ENCODE measurements around the gene NME8. TPM values are rescaled to one million over a fixed set of nuclear protein-coding genes. Genes with fewer than 3 reads are reported as not detected.

NME8 gene
- total RNA-seq, 1 experiment from 2014 or later: not detected

GRCh38 chr7:37815671-37816371 is 32.6 kb upstream of the NME8 start:
- H3K4me3 ChIP-seq (ENCODE audit: low read depth, low read length): no peak overlapping the region
- H3K9me3 ChIP-seq: no peaks in the 10 kb centered on the region
- H3K4me1 ChIP-seq: no peaks in the 10 kb centered on the region
- no peaks in the 10 kb centered on the region for H3K4me1 Mint-ChIP-seq (ENCODE audit: low read depth, unreplicated experiment)
- no peaks in the 10 kb centered on the region for H3K9me3 Mint-ChIP-seq (ENCODE audit: unreplicated experiment)
- no TSS peak for BruUV-seq (replicated peaks)
- no peaks in the 10 kb centered on the region for H3K27me3 ChIP-seq (replicated peaks; ENCODE audit: control insufficient read depth, insufficient read depth, low read length)
- intact Hi-C loops (cut with micrococcal nuclease; ENCODE audit: unreplicated experiment): no loop called here
- POLR2A ChIA-PET: no interaction called here
- no peaks in the 10 kb centered on the region for H3K36me3 Mint-ChIP-seq (ENCODE audit: insufficient read depth, unreplicated experiment)
- TF ChIP-seq, protein P1, sequence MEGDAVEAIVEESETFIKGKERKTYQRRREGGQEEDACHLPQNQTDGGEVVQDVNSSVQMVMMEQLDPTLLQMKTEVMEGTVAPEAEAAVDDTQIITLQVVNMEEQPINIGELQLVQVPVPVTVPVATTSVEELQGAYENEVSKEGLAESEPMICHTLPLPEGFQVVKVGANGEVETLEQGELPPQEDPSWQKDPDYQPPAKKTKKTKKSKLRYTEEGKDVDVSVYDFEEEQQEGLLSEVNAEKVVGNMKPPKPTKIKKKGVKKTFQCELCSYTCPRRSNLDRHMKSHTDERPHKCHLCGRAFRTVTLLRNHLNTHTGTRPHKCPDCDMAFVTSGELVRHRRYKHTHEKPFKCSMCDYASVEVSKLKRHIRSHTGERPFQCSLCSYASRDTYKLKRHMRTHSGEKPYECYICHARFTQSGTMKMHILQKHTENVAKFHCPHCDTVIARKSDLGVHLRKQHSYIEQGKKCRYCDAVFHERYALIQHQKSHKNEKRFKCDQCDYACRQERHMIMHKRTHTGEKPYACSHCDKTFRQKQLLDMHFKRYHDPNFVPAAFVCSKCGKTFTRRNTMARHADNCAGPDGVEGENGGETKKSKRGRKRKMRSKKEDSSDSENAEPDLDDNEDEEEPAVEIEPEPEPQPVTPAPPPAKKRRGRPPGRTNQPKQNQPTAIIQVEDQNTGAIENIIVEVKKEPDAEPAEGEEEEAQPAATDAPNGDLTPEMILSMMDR (IDR thresholded peaks at IDR 0.05; ENCODE audit: insufficient read depth in 1 of 2, low read depth in 1 of 2, low read length in 1 of 2, severe bottlenecking in 1 of 2, unreplicated experiment in 1 of 2): no peak
- DNase-seq: no peak
- CTCF ChIA-PET: no interaction called here
- H3K27me3 Mint-ChIP-seq (ENCODE audit: insufficient read depth, unreplicated experiment): peaks cover under 1% of the 10 kb centered on the region
- H3K27ac Mint-ChIP-seq (ENCODE audit: unreplicated experiment): no peak overlapping the region
- no peaks in the 10 kb centered on the region for H3K36me3 ChIP-seq (ENCODE audit: control insufficient read depth, insufficient read depth, low read length)
- no peak overlapping the region for H3K4me3 Mint-ChIP-seq (ENCODE audit: unreplicated experiment)

DNA sequence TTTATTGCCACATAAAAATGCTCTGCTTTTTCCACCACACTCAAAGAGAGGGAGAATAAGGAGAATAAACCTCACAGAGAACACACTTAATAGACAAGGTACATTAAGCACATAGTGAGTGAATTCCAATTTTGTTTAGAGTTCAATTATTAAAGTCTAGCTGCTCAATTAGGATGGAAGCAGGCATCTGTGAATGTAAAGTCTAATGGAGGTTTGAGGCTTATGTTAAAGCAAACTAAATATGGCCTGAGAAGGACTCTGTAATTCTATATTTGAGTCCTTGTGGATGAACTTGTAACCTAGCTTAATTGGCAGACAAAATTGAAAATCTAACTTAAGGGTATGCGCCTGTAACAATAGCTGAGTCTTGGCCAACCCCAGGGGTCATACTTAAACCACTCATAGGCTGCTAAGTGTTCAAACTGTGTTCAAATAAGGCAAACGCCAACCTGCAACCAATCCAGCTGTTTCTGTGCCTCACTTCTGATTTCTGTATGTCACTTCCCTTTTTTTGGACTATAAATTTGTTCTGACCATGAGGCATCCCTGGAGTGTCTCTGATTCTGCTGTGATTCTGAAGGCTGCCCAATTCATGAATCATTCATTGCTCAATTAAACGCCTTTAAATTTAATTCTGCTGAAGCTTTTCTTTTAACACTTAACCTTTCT is 31.3 kb upstream of the NME8 start:
- intact Hi-C loops (cut with micrococcal nuclease; ENCODE audit: unreplicated experiment): no loop called here
- H3K4me1 ChIP-seq: no peaks in the 10 kb centered on the region
- H3K9me3 Mint-ChIP-seq (ENCODE audit: unreplicated experiment): peaks cover under 1% of the 10 kb centered on the region
- no peaks in the 10 kb centered on the region for H3K36me3 ChIP-seq (ENCODE audit: control insufficient read depth, insufficient read depth, low read length)
- TF ChIP-seq, protein P1 (IDR thresholded peaks at IDR 0.05; ENCODE audit: insufficient read depth in 1 of 2, low read depth in 1 of 2, low read length in 1 of 2, severe bottlenecking in 1 of 2, unreplicated experiment in 1 of 2): no peak
- ChIA-PET POLR2A (no interaction called here), CTCF (no interaction called here)
- H3K27me3 ChIP-seq (replicated peaks; ENCODE audit: control insufficient read depth, insufficient read depth, low read length): no peaks in the 10 kb centered on the region
- no TSS peak for BruUV-seq (replicated peaks)
- no peak overlapping the region for H3K4me3 Mint-ChIP-seq (ENCODE audit: unreplicated experiment)
- no peak for DNase-seq
- no peak overlapping the region for H3K27ac Mint-ChIP-seq (ENCODE audit: unreplicated experiment)
- no peak overlapping the region for H3K4me3 ChIP-seq (ENCODE audit: low read depth, low read length)
- H3K27me3 Mint-ChIP-seq (ENCODE audit: insufficient read depth, unreplicated experiment): no peaks in the 10 kb centered on the region
- H3K36me3 Mint-ChIP-seq (ENCODE audit: insufficient read depth, unreplicated experiment): no peaks in the 10 kb centered on the region
- no peaks in the 10 kb centered on the region for H3K4me1 Mint-ChIP-seq (ENCODE audit: low read depth, unreplicated experiment)
- no peaks in the 10 kb centered on the region for H3K9me3 ChIP-seq

DNA sequence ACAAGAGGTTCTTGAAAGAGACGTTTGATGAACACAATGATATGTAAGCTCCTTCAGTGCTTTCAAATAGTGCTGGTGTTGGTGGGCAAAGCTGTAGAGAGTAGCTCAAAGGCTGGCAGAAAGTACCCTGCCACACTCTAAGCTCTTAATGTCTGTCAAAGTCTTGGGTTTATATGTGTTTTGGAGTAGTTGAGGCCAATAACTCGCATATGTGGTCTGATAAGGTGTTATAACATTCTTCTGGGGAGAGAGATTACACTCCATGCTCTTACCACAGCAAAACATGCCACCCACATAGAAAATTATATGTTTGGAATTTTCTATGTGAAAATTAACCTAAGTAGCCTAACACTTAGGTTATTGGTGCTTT is 30.8 kb upstream of the NME8 start:
- no peak overlapping the region for H3K4me3 ChIP-seq (ENCODE audit: low read depth, low read length)
- H3K4me1 ChIP-seq: no peaks in the 10 kb centered on the region
- no peaks in the 10 kb centered on the region for H3K9me3 ChIP-seq
- CTCF ChIA-PET: no interaction called here
- Mint-ChIP-seq H3K4me1 (ENCODE audit: low read depth, unreplicated experiment) (no peaks in the 10 kb centered on the region), H3K27me3 (ENCODE audit: insufficient read depth, unreplicated experiment) (peaks cover 3% of the 10 kb centered on the region), H3K4me3 (ENCODE audit: unreplicated experiment) (no peak overlapping the region), H3K36me3 (ENCODE audit: insufficient read depth, unreplicated experiment) (no peaks in the 10 kb centered on the region), H3K27ac (ENCODE audit: unreplicated experiment) (no peak overlapping the region), H3K9me3 (ENCODE audit: unreplicated experiment) (peaks cover 6% of the 10 kb centered on the region)
- no TSS peak for BruUV-seq (replicated peaks)
- POLR2A ChIA-PET: no interaction called here
- intact Hi-C loops (cut with micrococcal nuclease; ENCODE audit: unreplicated experiment): no loop called here
- DNase-seq: no peak
- no peaks in the 10 kb centered on the region for H3K36me3 ChIP-seq (ENCODE audit: control insufficient read depth, insufficient read depth, low read length)
- no peaks in the 10 kb centered on the region for H3K27me3 ChIP-seq (replicated peaks; ENCODE audit: control insufficient read depth, insufficient read depth, low read length)
- TF ChIP-seq, protein P1 (IDR thresholded peaks at IDR 0.05; ENCODE audit: insufficient read depth in 1 of 2, low read depth in 1 of 2, low read length in 1 of 2, severe bottlenecking in 1 of 2, unreplicated experiment in 1 of 2): no peak

Data from Caco-2 (cell line).